IMR-90 (cell line): ENCODE measurements around the gene CPXM1. TPM values are rescaled to one million over a fixed set of nuclear protein-coding genes. Genes with fewer than 3 reads are reported as not detected.

Source experiments
- ATAC-seq: fragments of 200-7000 bp; cut with Tn5 transposase; 2 replicates; pipeline ENCODE4 v1.9.1; 2020; ENCODE audit warnings: low read depth, mild to moderate bottlenecking, moderate library complexity
- BruUV-seq: library from RNA; stranded (reverse); fragments of 400-500 nt; replicated peaks from 2 replicates; lab custom pipeline; 2021; lab: Mats Ljungman, UMichigan
- CTCF ChIA-PET: fragments of 300-600 bp; formaldehyde crosslinking; extraction: SDS; loops from one replicate; lab custom pipeline; 2021; ENCODE audit warnings: antibody characterized with exemption; lab: Yijun Ruan, JAX
- POLR2A ChIA-PET: fragments of 300-600 bp; sonication (Branson Sonifier 250); formaldehyde crosslinking; loops from one replicate; lab custom pipeline; 2022; ENCODE audit warnings: antibody characterized with exemption; ENCODE audit not compliant: unreplicated experiment; lab: Charles Lee
- DNase-seq: peaks from one replicate; pipeline ENCODE4 v3.0.0; 2013
- H2AFZ ChIP-seq: replicated peaks from 2 replicates; pipeline ENCODE3; 2013; ENCODE audit warnings: low read length, mild to moderate bottlenecking; ENCODE audit not compliant: poor library complexity
- H2AK5ac ChIP-seq: 2 replicates; pipeline ENCODE4 v1.6.1; 2013; ENCODE audit warnings: low read depth, low read length, inconsistent platforms
- H2AK9ac ChIP-seq: replicated peaks from 2 replicates; pipeline ENCODE3; 2013; ENCODE audit warnings: mild to moderate bottlenecking, low read depth, low read length, moderate library complexity; ENCODE audit not compliant: poor library complexity
- H2BK120ac ChIP-seq: 2 replicates; pipeline ENCODE4 v1.6.1; 2013; ENCODE audit warnings: low read depth, low read length, inconsistent platforms
- H2BK15ac ChIP-seq: 3 replicates; pipeline ENCODE4 v1.6.1; 2013; ENCODE audit warnings: low read depth, low read length, inconsistent platforms
- H2BK20ac ChIP-seq: 2 replicates; pipeline ENCODE4 v1.6.1; 2013; ENCODE audit warnings: low read depth, mild to moderate bottlenecking, inconsistent platforms, low read length, moderate library complexity
- H2BK5ac ChIP-seq: 2 replicates; pipeline ENCODE4 v1.6.1; 2013; ENCODE audit warnings: mild to moderate bottlenecking, low read depth, low read length, inconsistent platforms; ENCODE audit not compliant: poor library complexity, severe bottlenecking
- H3K14ac ChIP-seq: replicated peaks from 2 replicates; pipeline ENCODE4 v1.6.1; 2013; ENCODE audit warnings: low read depth, low read length, inconsistent platforms
- H3K18ac ChIP-seq: 2 replicates; pipeline ENCODE4 v1.6.1; 2013; ENCODE audit warnings: low read depth, low read length, control low read depth
- H3K23ac ChIP-seq: 2 replicates; pipeline ENCODE4 v1.6.1; 2013; ENCODE audit warnings: low read depth, low read length, inconsistent platforms
- H3K27ac ChIP-seq: 2 replicates; pipeline ENCODE4 v1.5.1; 2013; ENCODE audit warnings: mild to moderate bottlenecking, control low read depth, low read length; ENCODE audit not compliant: insufficient read depth
- H3K27me3 ChIP-seq: 2 replicates; pipeline ENCODE4 v1.6.1; 2013; ENCODE audit warnings: low read length; ENCODE audit not compliant: control insufficient read depth, insufficient read depth
- H3K36me3 ChIP-seq: 2 replicates; pipeline ENCODE4 v1.6.1; 2013; ENCODE audit warnings: low read length, mixed read lengths; ENCODE audit not compliant: control insufficient read depth, insufficient read depth
- H3K4ac ChIP-seq: 2 replicates; pipeline ENCODE4 v1.6.1; 2013; ENCODE audit warnings: low read depth, low read length, inconsistent platforms
- H3K4me1 ChIP-seq: 2 replicates; pipeline ENCODE4 v1.6.1; 2013; ENCODE audit warnings: low read length, mixed read lengths; ENCODE audit not compliant: control insufficient read depth, insufficient read depth
- H3K4me2 ChIP-seq: 2 replicates; pipeline ENCODE4 v1.6.1; 2013; ENCODE audit warnings: low read depth, mild to moderate bottlenecking, control low read depth, low read length, moderate library complexity
- H3K4me3 ChIP-seq: 2 replicates; pipeline ENCODE4 v1.5.1; 2013; ENCODE audit warnings: low read depth, mild to moderate bottlenecking, control low read depth, low read length, moderate library complexity; ENCODE audit not compliant: insufficient read depth
- H3K56ac ChIP-seq: 2 replicates; pipeline ENCODE4 v1.6.1; 2013; ENCODE audit warnings: low read length, inconsistent platforms; ENCODE audit not compliant: insufficient read depth; ENCODE audit errors: extremely low read depth
- H3K79me1 ChIP-seq, 2 experiments: 2 replicates each; pipeline ENCODE4 v1.6.1; 2013; ENCODE audit warnings: low read length in 2 of 2, inconsistent platforms in 1 of 2, low read depth in 1 of 2
- H3K9ac ChIP-seq: 2 replicates; pipeline ENCODE4 v1.6.1; 2013; ENCODE audit warnings: low read depth, low read length, control low read depth
- H3K9me1 ChIP-seq: 2 replicates; pipeline ENCODE4 v1.6.1; 2013; ENCODE audit warnings: low read length, inconsistent platforms; ENCODE audit not compliant: insufficient read depth
- H3K9me3 ChIP-seq: 2 replicates; pipeline ENCODE4 v1.6.1; 2013; ENCODE audit warnings: low read length; ENCODE audit not compliant: control insufficient read depth, insufficient read depth
- H4K20me1 ChIP-seq: 2 replicates; pipeline ENCODE4 v1.6.1; 2013; ENCODE audit warnings: low read length, inconsistent platforms; ENCODE audit not compliant: insufficient read depth
- H4K5ac ChIP-seq: 2 replicates; pipeline ENCODE4 v1.6.1; 2013; ENCODE audit warnings: mild to moderate bottlenecking, low read depth, low read length, control low read depth
- H4K8ac ChIP-seq, 2 experiments: 2 replicates each; pipeline ENCODE4 v1.6.1; 2013; ENCODE audit warnings: low read depth in 2 of 2, low read length in 2 of 2, control low read depth in 1 of 2, inconsistent platforms in 1 of 2
- H4K91ac ChIP-seq: 2 replicates; pipeline ENCODE4 v1.6.1; 2013; ENCODE audit warnings: low read depth, low read length, inconsistent platforms; ENCODE audit not compliant: insufficient read depth
- BHLHE40 ChIP-seq: fragments of 150-350 bp; IDR thresholded peaks from 2 replicates; pipeline ENCODE4 v1.6.1; 2016; ENCODE audit warnings: mild to moderate bottlenecking, low read depth, low read length
- CEBPB ChIP-seq: IDR thresholded peaks from 2 replicates; pipeline ENCODE4 v1.6.1; 2012; ENCODE audit warnings: low read depth, low read length, improper control_type of control experiment
- CHD1 ChIP-seq: IDR thresholded peaks from 2 replicates; pipeline ENCODE4 v1.6.1; 2012; ENCODE audit warnings: low read depth, low read length, improper control_type of control experiment
- CTCF ChIP-seq: conservative IDR thresholded peaks from 2 replicates; pipeline ENCODE4 v1.5.1; 2012; ENCODE audit warnings: mild to moderate bottlenecking, low read depth, low read length, improper control_type of control experiment
- ELK1 ChIP-seq: fragments of 150-350 bp; IDR thresholded peaks from 2 replicates; pipeline ENCODE4 v1.6.1; 2016; ENCODE audit warnings: low read depth, mild to moderate bottlenecking, low read length, moderate library complexity, borderline replicate concordance
- FOS ChIP-seq: fragments of 150-350 bp; IDR thresholded peaks from 2 replicates; pipeline ENCODE4 v1.6.1; 2016; ENCODE audit warnings: low read depth, low read length
- MAFK ChIP-seq: IDR thresholded peaks from 2 replicates; pipeline ENCODE4 v1.6.1; 2012; ENCODE audit warnings: low read depth, low read length, improper control_type of control experiment
- MAZ ChIP-seq: IDR thresholded peaks from 2 replicates; pipeline ENCODE4 v1.6.1; 2012; ENCODE audit warnings: low read depth, mild to moderate bottlenecking, low read length, improper control_type of control experiment, moderate library complexity, borderline replicate concordance
- MXI1 ChIP-seq: IDR thresholded peaks from 2 replicates; pipeline ENCODE4 v1.6.1; 2012; ENCODE audit warnings: low read depth, mild to moderate bottlenecking, low read length, moderate library complexity, borderline replicate concordance
- NFE2L2 ChIP-seq: fragments of 150-350 bp; IDR thresholded peaks from 2 replicates; pipeline ENCODE4 v1.6.1; 2016; ENCODE audit warnings: low read depth, mild to moderate bottlenecking, low read length
- POLR2A ChIP-seq: IDR thresholded peaks from 2 replicates; pipeline ENCODE4 v1.6.1; 2012; ENCODE audit warnings: mild to moderate bottlenecking, low read depth, low read length
- RAD21 ChIP-seq: IDR thresholded peaks from 2 replicates; pipeline ENCODE4 v1.6.1; 2012; ENCODE audit warnings: low read length, improper control_type of control experiment
- RCOR1 ChIP-seq: IDR thresholded peaks from 2 replicates; pipeline ENCODE4 v1.6.1; 2012; ENCODE audit warnings: mild to moderate bottlenecking, low read length, improper control_type of control experiment; ENCODE audit not compliant: insufficient replicate concordance
- RFX5 ChIP-seq: IDR thresholded peaks from 2 replicates; pipeline ENCODE4 v1.8.0; 2012; ENCODE audit warnings: low read depth, mild to moderate bottlenecking, low read length, moderate library complexity
- SMC3 ChIP-seq: fragments of 150-350 bp; IDR thresholded peaks from 2 replicates; pipeline ENCODE4 v1.6.1; 2016; ENCODE audit warnings: low read depth, mild to moderate bottlenecking, antibody characterized with exemption, low read length, moderate library complexity
- WGBS, 2 experiments: methylation state at CpG; one replicate each; pipeline versions ENCODE4 v1.1.5 to v1.1.7; 2013; ENCODE audit warnings: missing lambda C conversion rate in 2 of 2; ENCODE audit not compliant: insufficient read length in 1 of 2; ENCODE audit errors: extremely low coverage in 2 of 2; 5-methylcytosine and 5-hydroxymethylcytosine counted together
- dilution Hi-C: fragments of 300-500 bp; cut with HindIII; formaldehyde crosslinking; loops from one replicate; pipeline ENCODE4 v1.14.3; 2018; ENCODE audit warnings: low sequenced_read_pairs; ENCODE audit not compliant: unreplicated experiment
- in situ Hi-C: fragments of 300-500 bp; cut with MboI; formaldehyde crosslinking; loops from 3 replicates; pipeline ENCODE4 v1.14.3; 2019; ENCODE audit warnings: low sequenced_read_pairs, inconsistent platforms, mixed read lengths
- intact Hi-C: fragments of 100-400 bp; cut with micrococcal nuclease; formaldehyde crosslinking; loops from 2 replicates; pipeline ENCODE4 v1.10.0; 2022
- polyA plus RNA-seq, 3 experiments: library from polyadenylated mRNA; depleted of rRNA; stranded (reverse); fragments of >200 nt; gene quantifications; 2 replicates each; pipeline ENCODE4 v1.2.3, GENCODE V29; 2012; ENCODE audit warnings: low replicate concordance in 1 of 3
- total RNA-seq: library from RNA; depleted of rRNA; stranded (reverse); fragments of >200 nt; gene quantifications from 2 replicates; pipeline ENCODE4 v1.2.3, GENCODE V29; 2012
- TF ChIP-seq, protein P1 (sequence below): fragments of 150-350 bp; IDR thresholded peaks from 2 replicates; pipeline ENCODE4 v1.6.1; 2017; ENCODE audit warnings: mild to moderate bottlenecking, antibody characterized with exemption, low read length, low read depth

The CPXM1 gene
- total and polyA plus RNA-seq, 2 of the 4 experiments (the other 2 are of a cell fraction), result 1.1 to 4.6 TPM

- H3K18ac ChIP-seq, result no peak overlapping the region
- WGBS, 2 experiments, result 84% methylated on average over 2 of the region's 6 CpGs; no CpG with 5 or more reads in 1 of the 2 experiments
- no peak overlapping the region for H2AK5ac ChIP-seq
- H2BK20ac ChIP-seq, result no peak overlapping the region
- no peak overlapping the region for H2AK9ac ChIP-seq
- H3K56ac ChIP-seq, result no peak overlapping the region
- H3K4me1 ChIP-seq, result no peaks in the 10 kb centered on the region
- H2BK120ac ChIP-seq, result no peak overlapping the region
- H3K79me1 ChIP-seq, result no peaks in the 10 kb centered on the region
- no peak overlapping the region for H3K27ac ChIP-seq
- no TSS peak for BruUV-seq
- ATAC-seq, result no peak
- dilution Hi-C loops (no loop called here), intact Hi-C loops (no loop called here), in situ Hi-C loops (no loop called here)
- H4K8ac ChIP-seq, result no peak overlapping the region
- no peaks in the 10 kb centered on the region for H3K9me1 ChIP-seq
- POLR2A ChIA-PET, result no interaction called here
- no peak overlapping the region for H2BK15ac ChIP-seq
- H3K27me3 ChIP-seq, result peaks cover 24% of the 10 kb centered on the region
- H3K4me2 ChIP-seq, result no peak overlapping the region
- H3K9ac ChIP-seq, result no peak overlapping the region
- H4K20me1 ChIP-seq, result no peaks in the 10 kb centered on the region
- H4K5ac ChIP-seq, result no peak overlapping the region
- TF ChIP-seq MAFK (no peak), POLR2A (no peak), NFE2L2 (no peak), MAZ (no peak), BHLHE40 (no peak), CEBPB (no peak), RAD21 (no peak), SMC3 (no peak), CHD1 (no peak), ELK1 (no peak), MXI1 (no peak), RFX5 (no peak), CTCF (no peak), RCOR1 (no peak), FOS (no peak)
- TF ChIP-seq, protein P1, sequence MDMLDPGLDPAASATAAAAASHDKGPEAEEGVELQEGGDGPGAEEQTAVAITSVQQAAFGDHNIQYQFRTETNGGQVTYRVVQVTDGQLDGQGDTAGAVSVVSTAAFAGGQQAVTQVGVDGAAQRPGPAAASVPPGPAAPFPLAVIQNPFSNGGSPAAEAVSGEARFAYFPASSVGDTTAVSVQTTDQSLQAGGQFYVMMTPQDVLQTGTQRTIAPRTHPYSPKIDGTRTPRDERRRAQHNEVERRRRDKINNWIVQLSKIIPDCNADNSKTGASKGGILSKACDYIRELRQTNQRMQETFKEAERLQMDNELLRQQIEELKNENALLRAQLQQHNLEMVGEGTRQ, result no peak
- no peak overlapping the region for H4K91ac ChIP-seq
- H2AFZ ChIP-seq, result no peak overlapping the region
- no peak overlapping the region for H3K23ac ChIP-seq
- H3K4ac ChIP-seq, result no peak overlapping the region
- H3K36me3 ChIP-seq, result no peaks in the 10 kb centered on the region; the same call in 1 of the 2 replicates
- DNase-seq, result no peak
- no peak overlapping the region for H3K4me3 ChIP-seq
- H3K9me3 ChIP-seq, result no peaks in the 10 kb centered on the region
- H2BK5ac ChIP-seq, result no peak overlapping the region
- CTCF ChIA-PET, result no interaction called here
- H3K14ac ChIP-seq, result no peak overlapping the region
These were observed 7.0 kb downstream of the CPXM1 start for GRCh38 chr20:2793471-2793870.
